Mesenteric fat pad (tissue), 1 donor: Measurements from ENCODE around the gene PITPNM1. TPM values are rescaled to one million over a fixed set of nuclear protein-coding genes. Genes with fewer than 3 reads are reported as not detected.
"Not testable (repeated sequence)": the region's sequence is repeated elsewhere in the genome, so short reads cannot be mapped to it uniquely, and the experiment has no call there.

ENCODE experiments used
- DNase-seq: peaks from one replicate; pipeline ENCODE4 v3.0.0-alpha.2; 2020; ENCODE audit warnings: low spot score
- total RNA-seq: library from RNA; stranded (reverse); fragmentation: NEBNext Ultra II Directional; extraction: Animal tissue kit (Norgen Biotek cat#: 25700); gene quantifications from one replicate; pipeline ENCODE4 v1.2.1, GENCODE V29; 2021
- donor health status: DM: yes; HTN: yes; CAD: no.

Gene PITPNM1
- total RNA-seq, 1 donor from 2014 or later: 29.5 TPM

DNA sequence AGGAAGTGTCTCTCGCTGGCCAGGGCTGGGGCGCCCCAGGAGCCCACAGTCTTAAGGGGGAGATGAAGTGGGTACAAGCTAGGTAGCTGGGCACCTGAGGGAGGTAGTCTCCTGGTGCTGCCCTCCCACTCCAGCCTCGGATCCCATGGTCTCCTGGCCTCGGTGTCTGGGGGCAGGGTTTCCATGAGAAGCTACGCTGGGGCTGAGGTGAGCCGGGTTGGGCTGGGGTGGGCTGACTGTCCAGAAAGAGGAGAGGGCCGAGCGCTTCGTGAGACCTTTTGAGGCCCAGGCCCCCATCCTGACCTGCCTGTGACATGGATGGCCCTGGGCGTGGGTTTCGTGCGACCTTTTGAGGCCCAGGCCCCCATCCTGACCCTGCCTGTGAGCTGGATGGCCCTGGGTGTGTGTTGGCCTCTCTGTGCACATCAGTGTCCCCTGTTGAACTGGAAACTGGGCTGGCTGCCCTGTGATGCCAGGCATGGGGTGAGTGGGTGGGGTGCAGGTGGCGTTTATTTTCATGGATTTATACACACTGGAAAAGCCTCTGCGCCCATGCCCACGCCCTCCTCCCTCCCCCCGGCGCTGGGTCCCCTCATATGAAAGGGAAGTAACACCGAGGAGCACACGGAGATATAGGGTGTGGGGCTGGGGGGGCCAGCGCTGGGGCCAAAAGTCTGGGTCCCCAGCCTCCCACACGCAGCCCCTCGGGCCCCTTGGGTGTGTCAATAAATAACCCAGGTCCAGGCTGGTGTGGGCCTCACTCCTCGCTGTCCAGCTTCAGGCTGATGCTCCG is 13.7 kb downstream of the PITPNM1 start:
- no peak for DNase-seq

- no peak for DNase-seq
Observed at GRCh38 chr11:67490727-67491065, 14.5 kb downstream of the PITPNM1 start.

DNA sequence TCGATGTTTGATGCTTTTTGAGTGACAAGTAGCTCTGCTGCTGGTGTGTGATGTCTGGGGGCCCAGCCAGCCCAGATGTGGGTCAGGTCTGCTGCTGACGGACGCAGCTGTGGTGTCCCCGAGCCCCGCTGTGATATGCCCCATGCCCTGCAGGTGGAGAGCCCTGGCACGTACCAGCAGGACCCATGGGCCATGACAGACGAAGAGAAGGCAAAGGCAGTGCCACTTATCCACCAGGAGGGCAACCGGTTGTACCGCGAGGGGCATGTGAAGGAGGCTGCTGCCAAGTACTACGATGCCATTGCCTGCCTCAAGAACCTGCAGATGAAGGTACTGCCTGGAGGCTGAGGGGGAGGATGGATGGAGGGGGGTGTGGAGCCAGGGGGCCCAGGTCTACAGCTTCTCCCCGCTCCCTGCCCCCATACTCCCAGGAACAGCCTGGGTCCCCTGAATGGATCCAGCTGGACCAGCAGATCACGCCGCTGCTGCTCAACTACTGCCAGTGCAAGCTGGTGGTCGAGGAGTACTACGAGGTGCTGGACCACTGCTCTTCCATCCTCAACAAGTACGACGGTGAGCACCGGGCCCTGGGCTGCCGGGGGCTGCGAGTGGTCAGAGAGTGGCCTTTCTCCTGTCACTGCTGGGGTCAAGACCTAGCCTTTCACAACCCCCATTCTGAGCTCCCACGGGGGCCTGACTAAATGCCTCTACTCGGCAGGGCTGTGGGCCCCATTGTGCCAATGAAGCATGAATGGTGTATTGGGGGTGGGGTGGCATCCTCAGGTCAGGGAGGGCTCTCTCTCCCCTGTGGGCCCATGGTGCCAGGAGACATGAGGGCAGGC is 15.1 kb downstream of the PITPNM1 start:
- no peak for DNase-seq

- no peak for DNase-seq
Observed at GRCh38 chr11:67489203-67489884, 15.8 kb downstream of the PITPNM1 start.

DNA sequence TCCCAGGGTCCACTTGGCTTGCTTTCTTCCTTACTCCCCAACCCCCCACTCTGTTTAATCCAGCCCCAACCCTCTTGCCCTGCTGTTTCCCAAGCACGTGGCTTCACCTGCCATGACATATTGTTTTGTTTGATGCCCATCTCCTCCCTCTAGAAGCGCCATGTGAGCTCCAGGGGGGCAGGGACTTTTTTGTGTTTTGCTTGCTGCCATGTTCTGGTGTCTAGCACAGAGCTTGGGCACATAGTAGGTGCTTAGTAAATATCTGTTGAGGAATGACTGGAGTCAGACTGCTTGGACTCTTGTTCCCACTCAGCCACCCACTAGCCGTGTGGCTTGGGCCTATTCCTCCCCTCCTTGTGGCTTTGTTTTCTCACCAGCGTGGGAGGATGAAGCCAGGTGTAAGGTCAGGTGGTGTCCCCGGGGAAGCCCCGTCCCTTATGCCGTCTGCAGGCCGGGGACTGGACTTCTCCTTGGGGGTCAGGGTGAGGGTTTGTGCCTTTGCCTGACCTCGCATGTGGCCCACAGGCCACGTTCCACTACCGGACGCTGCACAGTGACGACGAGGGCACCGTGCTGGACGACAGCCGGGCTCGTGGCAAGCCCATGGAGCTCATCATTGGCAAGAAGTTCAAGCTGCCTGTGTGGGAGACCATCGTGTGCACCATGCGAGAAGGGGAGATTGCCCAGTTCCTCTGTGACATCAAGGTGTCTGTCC is 18.5 kb downstream of the PITPNM1 start:
- no peak for DNase-seq

GRCh38 chr11:67485873-67486361 is 19.2 kb downstream of the PITPNM1 start:
- not testable (repeated sequence) for DNase-seq

- no peak for DNase-seq
Observed at GRCh38 chr11:67484847-67485311, 20.3 kb downstream of the PITPNM1 start.

DNA sequence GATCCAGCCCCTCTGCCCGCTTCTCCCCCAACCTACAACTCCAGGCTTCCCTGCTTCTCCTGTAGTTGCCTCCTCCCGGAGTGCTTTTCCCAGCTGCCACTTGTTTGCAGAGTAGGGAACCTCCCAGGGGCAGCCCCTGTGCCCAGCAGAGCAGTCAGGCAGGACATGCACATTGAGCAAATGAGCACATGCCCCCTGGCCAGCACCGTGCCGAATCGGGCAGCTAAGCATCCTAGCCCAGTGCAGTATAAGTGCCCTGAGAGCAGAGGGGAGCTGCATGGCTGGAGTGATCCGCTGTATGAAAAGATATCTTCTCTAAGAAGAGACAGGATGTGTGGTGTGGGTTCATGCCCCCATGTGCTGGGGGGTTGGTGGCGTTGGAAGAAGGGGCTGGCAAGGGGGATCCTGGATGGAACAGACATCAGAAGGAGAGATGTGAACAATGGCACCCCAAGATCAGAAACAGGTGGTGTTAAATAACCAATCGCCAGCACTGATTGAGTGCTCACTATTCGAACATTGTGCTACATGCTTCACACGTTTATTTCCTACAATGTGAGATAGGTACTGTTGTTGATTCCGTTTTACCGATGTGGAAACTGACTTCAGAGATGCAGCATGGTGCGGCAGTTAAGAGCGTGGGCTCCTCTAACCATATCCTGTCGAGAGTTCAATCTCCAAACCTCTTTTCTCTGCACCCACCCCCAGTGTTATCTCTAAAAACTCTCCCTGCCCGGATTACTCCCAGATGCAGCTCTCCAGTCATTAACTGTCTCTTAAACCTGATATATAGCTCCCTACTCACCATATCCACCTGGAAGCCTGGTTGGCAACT is 21.1 kb downstream of the PITPNM1 start:
- DNase-seq: no peak

DNA sequence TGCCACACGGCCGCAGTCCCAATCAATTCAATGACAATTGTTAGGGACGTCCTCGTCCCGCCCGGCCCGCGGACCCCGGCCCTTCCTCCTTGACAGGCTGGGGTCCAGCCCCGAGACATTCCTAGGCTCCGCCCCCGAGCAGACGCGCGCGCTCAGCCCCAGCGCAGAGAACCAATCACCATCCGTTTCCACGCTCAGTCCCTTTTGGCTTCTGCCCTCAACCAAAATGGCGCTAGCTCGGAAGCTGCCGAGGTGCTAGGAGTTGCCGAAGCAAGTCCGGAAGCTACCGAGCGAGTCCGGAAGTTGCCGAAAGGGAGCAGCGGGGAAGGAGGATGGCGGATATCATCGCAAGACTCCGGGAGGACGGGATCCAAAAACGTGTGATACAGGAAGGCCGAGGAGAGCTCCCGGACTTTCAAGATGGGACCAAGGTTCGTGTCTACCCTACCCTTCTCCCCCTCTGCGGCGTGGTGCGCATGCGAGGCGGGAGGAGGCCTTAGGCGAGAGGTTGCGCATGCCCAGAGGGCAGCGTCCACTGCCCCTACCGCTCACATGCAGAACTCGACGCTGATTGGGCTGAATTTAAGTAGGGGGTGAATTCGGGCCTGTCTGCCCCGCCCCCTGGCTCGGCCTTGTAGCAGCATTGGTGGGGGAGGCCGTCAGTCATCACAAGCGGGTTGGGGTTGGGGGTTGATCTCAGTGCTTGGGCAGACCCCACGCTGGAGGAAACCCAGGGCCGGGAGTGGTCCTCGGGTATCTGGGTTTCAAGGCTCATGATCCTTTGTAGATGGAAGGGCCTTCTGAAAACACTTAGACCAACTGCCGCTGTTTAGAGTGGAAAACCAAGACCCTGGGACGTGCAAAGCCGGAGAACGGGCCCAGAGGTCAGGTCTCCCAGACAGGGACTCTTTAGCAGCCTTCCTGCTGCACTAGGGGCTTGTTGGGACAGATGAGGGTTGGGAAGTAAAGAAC is 22.1 kb downstream of the PITPNM1 start, which contains the start of gene AIP:
Gene AIP, plus strand, starts transcription at position 200 of the 972 bp plus-strand sequence. Its CDS starts 133 bp downstream, at position 333.
- DNase-seq: peak; percentile 98

DNA sequence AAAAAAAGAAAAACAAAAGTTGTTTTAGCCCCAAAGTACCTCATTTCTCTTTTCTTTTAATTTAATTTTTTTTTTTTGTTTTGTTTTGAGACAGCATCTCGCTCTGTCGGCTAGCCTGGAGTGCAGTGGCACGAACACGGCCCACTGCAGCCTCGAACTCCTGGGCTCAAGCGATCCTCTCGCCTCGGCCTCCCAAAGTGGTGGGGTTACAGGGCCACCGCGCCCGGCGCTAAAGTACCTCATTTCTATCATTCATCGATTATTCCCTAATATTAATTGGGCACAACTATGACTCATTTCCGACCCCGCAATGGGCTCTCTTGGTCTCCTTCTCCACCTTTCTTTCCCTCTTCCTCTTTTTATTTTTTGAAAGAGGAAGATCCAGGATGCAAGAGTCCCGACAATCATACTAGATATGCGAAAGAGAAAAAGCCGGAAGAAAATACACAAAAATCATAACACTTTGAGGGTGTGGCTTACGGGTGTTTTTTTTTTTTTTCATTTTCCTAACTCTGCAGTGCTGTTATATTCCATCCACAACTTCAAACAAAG is 22.8 kb downstream of the PITPNM1 start:
- no peak for DNase-seq

DNA sequence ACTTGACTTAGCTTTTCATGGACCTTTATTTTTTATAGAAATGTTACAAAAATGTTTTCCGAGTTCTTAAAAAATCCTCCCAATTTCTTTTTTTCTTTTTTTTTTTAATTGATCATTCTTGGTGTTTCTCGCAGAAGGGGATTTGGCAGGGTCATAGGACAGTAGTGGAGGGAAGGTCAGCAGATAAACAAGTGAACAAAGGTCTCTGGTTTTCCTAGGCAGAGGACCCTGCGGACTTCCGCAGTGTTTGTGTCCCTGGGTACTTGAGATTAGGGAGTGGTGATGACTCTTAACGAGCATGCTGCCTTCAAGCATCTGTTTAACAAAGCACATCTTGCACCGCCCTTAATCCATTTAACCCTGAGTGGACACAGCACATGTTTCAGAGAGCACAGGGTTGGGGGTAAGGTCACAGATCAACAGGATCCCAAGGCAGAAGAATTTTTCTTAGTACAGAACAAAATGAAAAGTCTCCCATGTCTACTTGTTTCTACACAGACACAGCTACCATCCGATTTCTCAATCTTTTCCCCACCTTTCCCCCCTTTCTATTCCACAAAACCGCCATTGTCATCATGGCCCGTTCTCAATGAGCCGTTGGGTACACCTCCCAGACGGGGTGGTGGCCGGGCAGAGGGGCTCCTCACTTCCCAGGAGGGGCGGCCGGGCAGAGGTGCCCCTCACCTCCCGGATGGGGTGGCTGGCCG is 27.7 kb downstream of the PITPNM1 start:
- not testable (repeated sequence) for DNase-seq

DNA sequence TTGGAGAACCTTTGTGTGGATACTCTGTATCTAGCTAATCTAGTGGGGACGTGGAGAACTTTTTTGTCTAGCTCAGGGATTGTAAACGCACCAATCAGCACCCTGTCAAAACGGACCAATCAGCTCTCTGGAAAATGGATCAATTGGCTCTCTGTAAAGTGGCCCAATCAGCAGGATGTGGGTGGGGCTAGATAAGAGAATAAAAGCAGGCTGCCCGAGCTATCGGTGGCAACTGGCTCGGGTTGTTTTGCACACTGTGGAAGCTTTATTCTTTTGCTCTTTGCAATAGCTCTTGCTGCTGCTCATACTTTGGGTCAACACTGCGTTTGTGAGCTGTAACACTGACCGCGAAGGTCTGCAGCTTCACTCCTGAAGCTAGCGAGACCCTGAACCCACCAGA is 28.5 kb downstream of the PITPNM1 start:
- DNase-seq: not testable (repeated sequence)

- no peak for DNase-seq
Observed at GRCh38 chr11:67472882-67473281, 32.3 kb downstream of the PITPNM1 start.

GRCh38 chr11:67470337-67471002 is 34.7 kb downstream of the PITPNM1 start:
- no peak for DNase-seq

GRCh38 chr11:67469508-67469811 is 35.7 kb downstream of the PITPNM1 start:
- no peak for DNase-seq

DNA sequence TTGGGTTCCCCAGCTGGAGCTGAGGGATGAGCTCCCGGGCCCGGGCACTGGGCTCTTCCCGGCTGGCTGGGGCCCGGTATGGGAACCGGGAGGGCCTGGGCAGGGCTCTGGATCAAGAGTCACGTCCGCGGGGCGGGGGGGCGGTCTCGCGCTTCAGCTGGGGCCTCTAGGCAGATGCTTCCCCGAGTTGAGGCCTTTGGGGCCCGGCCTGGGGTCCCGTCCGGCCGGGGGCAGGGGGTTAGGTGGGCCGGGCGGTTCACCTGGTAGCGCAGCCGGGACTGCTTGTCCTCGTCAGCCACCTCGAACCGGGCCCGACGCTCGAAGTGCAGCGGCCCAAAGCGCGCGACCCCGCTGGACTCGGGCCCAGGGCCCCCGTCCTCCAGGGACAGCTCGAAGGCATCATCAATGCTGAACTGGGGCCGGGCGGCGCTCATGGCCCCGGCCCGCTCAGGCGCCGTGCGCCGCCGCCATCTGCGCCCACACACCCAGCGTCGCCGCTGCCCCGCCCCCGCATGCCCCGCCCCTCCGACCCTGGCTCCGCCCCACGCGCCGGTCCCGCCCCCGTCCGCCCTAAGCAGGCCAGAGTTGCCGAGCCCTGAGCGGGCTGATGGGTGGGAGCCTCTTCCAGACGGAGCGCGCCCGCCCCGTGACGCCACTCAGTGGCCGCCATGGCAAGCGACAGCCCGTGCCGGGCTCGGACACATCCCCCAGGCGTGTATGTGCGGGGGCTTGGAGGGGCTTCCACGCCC is 36.2 kb downstream of the PITPNM1 start, which contains the start of gene TMEM134:
Gene TMEM134, minus strand, starts transcription at position 493 of the 749 bp plus-strand sequence. Its CDS starts 59 bp downstream, at position 434.
- DNase-seq: peak; percentile 98

DNA sequence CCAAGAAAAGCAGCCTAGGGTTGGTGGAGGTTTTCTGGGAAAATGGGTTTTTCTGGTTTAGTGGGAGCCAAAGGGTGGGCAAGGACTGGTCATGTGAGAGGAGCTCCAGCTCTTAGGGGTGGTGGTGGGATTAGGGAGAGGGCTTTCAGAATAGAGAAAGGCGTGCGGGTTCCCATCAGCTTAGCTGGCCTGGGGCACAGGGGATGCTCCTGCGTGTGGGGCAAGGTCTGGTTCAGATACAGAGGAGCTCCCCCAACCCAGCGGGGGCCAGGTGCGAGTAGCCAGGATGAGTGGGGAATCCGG is 36.8 kb downstream of the PITPNM1 start:
- no peak for DNase-seq
